Small intestine (tissue), 7 donors: ENCODE results near the gene CNTNAP4. TPM values are rescaled to one million over a fixed set of nuclear protein-coding genes. Genes with fewer than 3 reads are reported as not detected.
A peak's percentile ranks its signal among the peaks of the same experiment; 100 is the strongest.

Experiments used
- DNase-seq, 2 donors: peaks; one replicate each; pipeline versions ENCODE4 v3.0.0 to v3.0.0-alpha.2; 2013
- FAIRE-seq: peaks from 2 replicates; lab custom pipeline; 2012; peaks lifted over from hg19 to GRCh38; lab: Jason Lieb, UNC
- H3K27ac ChIP-seq, 3 donors: one replicate each; pipeline ENCODE4 v1.5.1; 2013; ENCODE audit warnings: low read length in 2 of 3, mild to moderate bottlenecking in 2 of 3, control low read depth in 1 of 3, inconsistent platforms in 1 of 3, low read depth in 1 of 3, moderate library complexity in 1 of 3
- H3K27me3 ChIP-seq, 3 donors: one replicate each; pipeline ENCODE4 v1.6.1; 2013; ENCODE audit warnings: low read length in 3 of 3, inconsistent platforms in 1 of 3; ENCODE audit not compliant: control insufficient read depth in 3 of 3, insufficient read depth in 3 of 3
- H3K36me3 ChIP-seq, 3 donors: one replicate each; pipeline ENCODE4 v1.6.1; 2013; ENCODE audit warnings: low read length in 3 of 3, inconsistent platforms in 1 of 3, low read depth in 1 of 3, mild to moderate bottlenecking in 1 of 3, moderate library complexity in 1 of 3; ENCODE audit not compliant: control insufficient read depth in 3 of 3, insufficient read depth in 2 of 3
- H3K4me1 ChIP-seq, 3 donors: one replicate each; pipeline ENCODE4 v1.6.1; 2013; ENCODE audit warnings: low read length in 2 of 3, inconsistent platforms in 1 of 3, low read depth in 1 of 3, mild to moderate bottlenecking in 1 of 3, moderate library complexity in 1 of 3; ENCODE audit not compliant: control insufficient read depth in 3 of 3, insufficient read depth in 2 of 3
- H3K4me3 ChIP-seq, 3 donors: one replicate each; pipeline ENCODE4 v1.5.1; 2013; ENCODE audit warnings: low read length in 3 of 3, control low read depth in 1 of 3, inconsistent platforms in 1 of 3, low read depth in 1 of 3, mild to moderate bottlenecking in 1 of 3, moderate library complexity in 1 of 3
- H3K9me3 ChIP-seq, 2 donors: one replicate each; pipeline ENCODE4 v1.6.1; 2013; ENCODE audit warnings: low read depth in 1 of 2, low read length in 1 of 2; ENCODE audit not compliant: control insufficient read depth in 2 of 2, insufficient read depth in 1 of 2
- WGBS, 3 donors: extraction: QIAGEN DNeasy Blood & Tissue Kit; methylation state at CpG; one replicate each; pipeline ENCODE4 v1.1.7; 2013; 5-methylcytosine and 5-hydroxymethylcytosine counted together
- polyA plus RNA-seq, 4 donors: library from polyadenylated mRNA; stranded (reverse) in 3 of 4; unstranded in 1 of 4; fragments of 200-250 nt in 3 of 4; fragments of 120-200 nt in 1 of 4; gene quantifications; one replicate each; pipeline versions ENCODE4 v1.2.1 to v1.2.3, GENCODE V29; 2013
- donor health status: healthy with polysubstance abuse.
- donor health status: control.
- donor health status: control.
- donor health status: Bipolar disorder and iron deficiency.
- donor health status: healthy.

The CNTNAP4 gene
- polyA plus RNA-seq, 4 donors, result 0.09 to 0.10 TPM; not detected in 2

DNA sequence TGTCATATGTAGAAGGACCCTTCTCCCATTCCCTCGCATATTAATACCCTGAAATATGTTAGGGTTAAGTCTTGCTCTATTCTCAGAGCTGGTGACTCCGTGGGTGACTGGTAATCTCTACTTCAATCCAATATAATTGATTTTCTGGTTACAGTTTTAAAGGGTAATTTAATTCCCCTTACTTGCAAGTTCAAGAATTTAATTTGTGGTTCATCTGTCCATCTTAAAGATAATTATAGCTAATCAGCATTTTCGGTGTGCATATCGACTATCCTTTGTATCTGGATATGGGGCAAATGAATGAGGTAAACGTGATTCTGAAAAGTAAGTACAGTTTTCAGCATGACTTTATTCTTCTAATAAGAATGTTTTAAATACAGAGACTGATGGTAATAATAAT, 250.0 kb downstream of the CNTNAP4 start:
- no peak overlapping the region for H3K4me3 ChIP-seq
- 70 to 82% (median 72%) methylated on average over 5 of the region's 5 CpGs for WGBS, 3 donors
- H3K27me3 ChIP-seq, result no peaks in the 10 kb centered on the region
- no peak for DNase-seq
- H3K27ac ChIP-seq, result no peak overlapping the region
- H3K36me3 ChIP-seq, result no peaks in the 10 kb centered on the region
- H3K4me1 ChIP-seq, result no peaks in the 10 kb centered on the region
- no peak for FAIRE-seq
- no peaks in the 10 kb centered on the region for H3K9me3 ChIP-seq

- H3K9me3 ChIP-seq, result no peaks in the 10 kb centered on the region
- H3K4me3 ChIP-seq, result no peak overlapping the region
- no peak overlapping the region for H3K27ac ChIP-seq
- H3K27me3 ChIP-seq, result no peaks in the 10 kb centered on the region
- WGBS, 3 donors, result 86 to 88% (median 87%) methylated on average over 3 of the region's 3 CpGs
- DNase-seq (no peak), FAIRE-seq (no peak)
- H3K36me3 ChIP-seq, result no peaks in the 10 kb centered on the region
- H3K4me1 ChIP-seq, result peaks cover 0 to 7% (median 0%) of the 10 kb centered on the region in 3 donors
Observed at GRCh38 chr16:76529120-76529519, 251.9 kb downstream of the CNTNAP4 start.

DNA sequence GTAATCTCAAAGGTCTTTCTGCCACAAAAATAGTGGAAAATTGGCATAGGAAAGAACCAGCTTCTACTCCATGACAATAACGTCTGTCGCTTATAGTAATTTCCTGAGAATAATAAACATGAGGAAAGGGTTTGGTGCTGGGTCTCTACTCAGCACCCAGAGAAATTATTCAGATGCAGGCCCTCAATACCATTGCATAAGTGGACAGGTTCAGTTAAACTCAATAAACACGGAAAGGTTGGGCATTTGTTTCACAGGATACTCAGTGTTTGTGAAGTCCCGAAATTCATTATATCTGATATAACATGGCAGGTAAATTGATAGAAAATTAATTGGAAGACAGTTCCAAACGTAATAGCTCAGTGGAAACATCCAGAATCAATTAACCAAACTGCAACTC, 254.0 kb downstream of the CNTNAP4 start:
- no peak for FAIRE-seq

GRCh38 chr16:76532188-76532973, 255.2 kb downstream of the CNTNAP4 start:
- no peak for FAIRE-seq
- Histone ChIP-seq H3K36me3 (no peaks in the 10 kb centered on the region), H3K4me3 (no peak overlapping the region), H3K4me1 (peaks cover 0 to 7% (median 0%) of the 10 kb centered on the region in 3 donors), H3K27me3 (no peaks in the 10 kb centered on the region), H3K27ac (peak overlapping the region in 1 of 3 donors; percentile 61), H3K9me3 (no peaks in the 10 kb centered on the region)
- WGBS, 3 donors, result 16 to 46% (median 33%) methylated on average over 5 of the region's 5 CpGs
- DNase-seq, result peak in 1 of 2 donors; percentile 74

More for the DNA sequence above, 254.0 kb downstream of the CNTNAP4 start:
- no peak overlapping the region for H3K4me3 ChIP-seq
- no peaks in the 10 kb centered on the region for H3K36me3 ChIP-seq
- no peak for DNase-seq
- H3K27ac ChIP-seq, result no peak overlapping the region
- WGBS, 3 donors, result 69 to 77% (median 74%) methylated on average over 5 of the region's 5 CpGs
- peaks cover 0 to 7% (median 0%) of the 10 kb centered on the region in 3 donors for H3K4me1 ChIP-seq
- no peaks in the 10 kb centered on the region for H3K27me3 ChIP-seq
- no peaks in the 10 kb centered on the region for H3K9me3 ChIP-seq

- FAIRE-seq, result no peak
- no peaks in the 10 kb centered on the region for H3K4me1 ChIP-seq
- 61 to 79% (median 66%) methylated on average over 3 of the region's 3 CpGs for WGBS, 3 donors
- no peaks in the 10 kb centered on the region for H3K9me3 ChIP-seq
- no peak overlapping the region for H3K4me3 ChIP-seq
- H3K27me3 ChIP-seq, result no peaks in the 10 kb centered on the region
- no peak overlapping the region for H3K27ac ChIP-seq
- H3K36me3 ChIP-seq, result no peaks in the 10 kb centered on the region
- DNase-seq, result peak in 1 of 2 donors; percentile 20
Observed at GRCh38 chr16:76539609-76540008, 262.4 kb downstream of the CNTNAP4 start.

- peak in 1 of 2 donors; percentile 20 for DNase-seq
- 23 to 52% (median 26%) methylated on average over 1 of the region's 1 CpG for WGBS, 3 donors
- Histone ChIP-seq H3K36me3 (no peaks in the 10 kb centered on the region), H3K4me1 (no peaks in the 10 kb centered on the region), H3K27ac (no peak overlapping the region), H3K4me3 (no peak overlapping the region), H3K27me3 (no peaks in the 10 kb centered on the region), H3K9me3 (no peaks in the 10 kb centered on the region)
- no peak for FAIRE-seq
Observed at GRCh38 chr16:76541070-76541469, 263.9 kb downstream of the CNTNAP4 start.

GRCh38 chr16:76565542-76565941, 288.3 kb downstream of the CNTNAP4 start:
- H3K27me3 ChIP-seq, result no peaks in the 10 kb centered on the region
- H3K4me1 ChIP-seq, result no peaks in the 10 kb centered on the region
- no peak overlapping the region for H3K4me3 ChIP-seq
- FAIRE-seq (no peak), DNase-seq (no peak)
- H3K27ac ChIP-seq, result no peak overlapping the region
- no peaks in the 10 kb centered on the region for H3K36me3 ChIP-seq
- no peaks in the 10 kb centered on the region for H3K9me3 ChIP-seq
- 76 to 84% (median 81%) methylated on average over 2 of the region's 2 CpGs for WGBS, 3 donors

- DNase-seq (no peak), FAIRE-seq (no peak)
- no peak overlapping the region for H3K4me3 ChIP-seq
- peaks cover 0 to 2% (median 0%) of the 10 kb centered on the region in 3 donors for H3K4me1 ChIP-seq
- no peaks in the 10 kb centered on the region for H3K9me3 ChIP-seq
- no peaks in the 10 kb centered on the region for H3K27me3 ChIP-seq
- H3K27ac ChIP-seq, result no peak overlapping the region
- H3K36me3 ChIP-seq, result no peaks in the 10 kb centered on the region
- 71 to 87% (median 76%) methylated on average over 3 of the region's 3 CpGs for WGBS, 3 donors
Observed at GRCh38 chr16:76571755-76572154, 294.6 kb downstream of the CNTNAP4 start.
